ES-I3 (cell line): ENCODE measurements around the gene GPR31.
"Not testable (repeated sequence)": the region's sequence is repeated elsewhere in the genome, so short reads cannot be mapped to it uniquely, and the experiment has no call there.

Source experiments
- H3K36me3 ChIP-seq: 2 replicates; pipeline ENCODE4 v1.6.1; 2013; ENCODE audit warnings: mild to moderate bottlenecking, low read length, control low read depth, moderate library complexity; ENCODE audit not compliant: insufficient read depth
- H3K4me1 ChIP-seq: 2 replicates; pipeline ENCODE4 v1.6.1; 2013; ENCODE audit warnings: mild to moderate bottlenecking, control low read depth, low read length; ENCODE audit not compliant: insufficient read depth
- H3K9ac ChIP-seq: 2 replicates; pipeline ENCODE4 v1.6.1; 2013; ENCODE audit warnings: low read depth, mild to moderate bottlenecking, low read length, moderate library complexity
- H3K9me3 ChIP-seq: 2 replicates; pipeline ENCODE4 v1.6.1; 2013; ENCODE audit warnings: mild to moderate bottlenecking, low read length, moderate library complexity; ENCODE audit not compliant: control insufficient read depth, insufficient read depth

Gene GPR31

GRCh38 chr6:167157863-167158262, at the start of gene GPR31:
GPR31 (minus strand) TSS chr6:167157980; CDS start chr6:167157831, 149 bp downstream.
- peaks cover 9% of the 10 kb centered on the region for H3K4me1 ChIP-seq
- no peaks in the 10 kb centered on the region for H3K9me3 ChIP-seq
- no peaks in the 10 kb centered on the region for H3K36me3 ChIP-seq
- no peak within 1 kb of the TSS for H3K9ac ChIP-seq

GRCh38 chr6:167207527-167207926, 49.7 kb upstream of the GPR31 start:
- no peak overlapping the region for H3K9ac ChIP-seq
- peaks cover 4% of the 10 kb centered on the region; the same call in 1 of the 2 replicates for H3K4me1 ChIP-seq
- H3K36me3 ChIP-seq: no peaks in the 10 kb centered on the region
- no peaks in the 10 kb centered on the region for H3K9me3 ChIP-seq

- not testable (repeated sequence) for H3K36me3 ChIP-seq, H3K9ac ChIP-seq, H3K4me1 ChIP-seq, H3K9me3 ChIP-seq
Measured at GRCh38 chr6:167205316-167205715, 47.5 kb upstream of the GPR31 start.

GRCh38 chr6:167204059-167204348, 46.2 kb upstream of the GPR31 start:
- H3K36me3 ChIP-seq, H3K9ac ChIP-seq, H3K4me1 ChIP-seq, H3K9me3 ChIP-seq: not testable (repeated sequence)

GRCh38 chr6:167203261-167204058, 45.7 kb upstream of the GPR31 start:
- not testable (repeated sequence) for H3K4me1 ChIP-seq, H3K9me3 ChIP-seq, H3K36me3 ChIP-seq, H3K9ac ChIP-seq

- H3K9ac ChIP-seq, H3K36me3 ChIP-seq, H3K9me3 ChIP-seq, H3K4me1 ChIP-seq: not testable (repeated sequence)
Measured at GRCh38 chr6:167202613-167203012, 44.8 kb upstream of the GPR31 start.

GRCh38 chr6:167200806-167201205, 43.0 kb upstream of the GPR31 start:
- H3K36me3 ChIP-seq: no peaks in the 10 kb centered on the region
- no peaks in the 10 kb centered on the region for H3K9me3 ChIP-seq
- no peaks in the 10 kb centered on the region; the same call in 1 of the 2 replicates for H3K4me1 ChIP-seq
- H3K9ac ChIP-seq: no peak overlapping the region

GRCh38 chr6:167195941-167196610, 38.3 kb upstream of the GPR31 start:
- not testable (repeated sequence) for H3K36me3 ChIP-seq, H3K4me1 ChIP-seq, H3K9ac ChIP-seq, H3K9me3 ChIP-seq

- not testable (repeated sequence) for H3K36me3 ChIP-seq, H3K9me3 ChIP-seq, H3K9ac ChIP-seq, H3K4me1 ChIP-seq
Measured at GRCh38 chr6:167193515-167194125, 35.8 kb upstream of the GPR31 start.

- H3K9me3 ChIP-seq, H3K36me3 ChIP-seq, H3K9ac ChIP-seq, H3K4me1 ChIP-seq: not testable (repeated sequence)
Measured at GRCh38 chr6:167191043-167191583, 33.3 kb upstream of the GPR31 start.

- H3K9ac ChIP-seq, H3K4me1 ChIP-seq, H3K9me3 ChIP-seq, H3K36me3 ChIP-seq: not testable (repeated sequence)
Measured at GRCh38 chr6:167187275-167187674, 29.5 kb upstream of the GPR31 start.

GRCh38 chr6:167185101-167185500, 27.3 kb upstream of the GPR31 start:
- not testable (repeated sequence) for H3K36me3 ChIP-seq, H3K9me3 ChIP-seq, H3K9ac ChIP-seq, H3K4me1 ChIP-seq

- H3K9me3 ChIP-seq, H3K9ac ChIP-seq, H3K36me3 ChIP-seq, H3K4me1 ChIP-seq: not testable (repeated sequence)
Measured at GRCh38 chr6:167182913-167183314, 25.1 kb upstream of the GPR31 start.

- not testable (repeated sequence) for H3K9me3 ChIP-seq, H3K9ac ChIP-seq, H3K36me3 ChIP-seq, H3K4me1 ChIP-seq
Measured at GRCh38 chr6:167181351-167181750, 23.6 kb upstream of the GPR31 start.

GRCh38 chr6:167180086-167180485, 22.3 kb upstream of the GPR31 start:
- not testable (repeated sequence) for H3K9ac ChIP-seq, H3K9me3 ChIP-seq, H3K4me1 ChIP-seq, H3K36me3 ChIP-seq
